Panc1 (cell line): ENCODE measurements around the gene TANC1. TPM values are rescaled to one million over a fixed set of nuclear protein-coding genes. Genes with fewer than 3 reads are reported as not detected.

Experiments used
- ATAC-seq: fragments of 200-7000 bp; cut with Tn5 transposase; 2 replicates; pipeline ENCODE4 v1.9.1; 2020; ENCODE audit warnings: mild to moderate bottlenecking, moderate library complexity
- BruUV-seq: library from RNA; stranded (reverse); fragments of 400-500 nt; replicated peaks from 2 replicates; lab custom pipeline; 2021; lab: Mats Ljungman, UMichigan
- CTCF ChIA-PET: fragments of 300-600 bp; sonication (Branson Sonifier 250); formaldehyde crosslinking; loops from one replicate; lab custom pipeline; 2022; ENCODE audit warnings: antibody characterized with exemption; lab: Charles Lee
- POLR2A ChIA-PET: fragments of 300-600 bp; sonication (Branson Sonifier 250); formaldehyde crosslinking; loops from one replicate; lab custom pipeline; 2022; ENCODE audit warnings: antibody characterized with exemption; lab: Charles Lee
- DNase-seq: peaks from one replicate; pipeline ENCODE4 v3.0.0-alpha.2; 2010; ENCODE audit warnings: low read depth, low spot score
- H3K27ac ChIP-seq: 2 replicates; pipeline ENCODE4 v1.5.1; 2011; ENCODE audit warnings: mild to moderate bottlenecking, low read length, inconsistent platforms
- H3K27me3 ChIP-seq: fragments of 200-500 bp; sonication (Bioruptor generic); 2 replicates; pipeline ENCODE4 v1.6.0; 2014; ENCODE audit warnings: low read length, inconsistent platforms; ENCODE audit not compliant: control insufficient read depth, insufficient read depth
- H3K36me3 ChIP-seq: fragments of 200-500 bp; sonication (Bioruptor generic); 2 replicates; pipeline ENCODE4 v1.5.1; 2014; ENCODE audit warnings: inconsistent platforms, mild to moderate bottlenecking, low read length, moderate library complexity; ENCODE audit not compliant: control insufficient read depth, insufficient read depth
- H3K4me1 ChIP-seq: 2 replicates; pipeline ENCODE4 v1.5.1; 2011; ENCODE audit warnings: inconsistent platforms, mild to moderate bottlenecking, low read length, moderate library complexity; ENCODE audit not compliant: control insufficient read depth, insufficient read depth
- H3K4me3 ChIP-seq, 2 experiments: 2 replicates each; pipeline ENCODE4 v1.5.1; 2011 to 2012; ENCODE audit warnings: low read depth in 2 of 2, low read length in 2 of 2, mild to moderate bottlenecking in 2 of 2, inconsistent platforms in 1 of 2, moderate library complexity in 1 of 2
- H3K9me3 ChIP-seq: fragments of 200-500 bp; sonication (Bioruptor generic); 2 replicates; pipeline ENCODE4 v1.5.1; 2014; ENCODE audit warnings: low read depth, mild to moderate bottlenecking, inconsistent platforms, low read length, moderate library complexity; ENCODE audit not compliant: control insufficient read depth, insufficient read depth
- CTCF ChIP-seq: fragments of 450-650 bp; IDR thresholded peaks from 2 replicates; pipeline ENCODE4 v1.5.1; 2017; ENCODE audit warnings: mild to moderate bottlenecking
- POLR2AphosphoS5 ChIP-seq: IDR thresholded peaks from 2 replicates; pipeline ENCODE4 v1.6.1; 2012; ENCODE audit warnings: mild to moderate bottlenecking, low read depth, low read length, moderate library complexity
- REST ChIP-seq, 2 experiments: IDR thresholded peaks; 2 replicates each; pipeline ENCODE4 v1.6.1; 2011 to 2012; ENCODE audit warnings: low read depth in 2 of 2, control low read depth in 1 of 2, low read length in 1 of 2, mild to moderate bottlenecking in 1 of 2, moderate library complexity in 1 of 2; ENCODE audit not compliant: insufficient read depth in 1 of 2
- SIN3A ChIP-seq: IDR thresholded peaks from 2 replicates; pipeline ENCODE4 v1.6.1; 2012; ENCODE audit warnings: low read depth, mild to moderate bottlenecking, low read length, moderate library complexity, borderline replicate concordance; ENCODE audit not compliant: insufficient read depth
- TCF7L2 ChIP-seq: IDR thresholded peaks from 2 replicates; pipeline ENCODE4 v1.6.1; 2011; ENCODE audit warnings: mild to moderate bottlenecking, low read depth, low read length, inconsistent platforms
- in situ Hi-C: cut with HindIII; loops from 2 replicates; pipeline ENCODE4 v1.10.0; 2016; ENCODE audit warnings: low sequenced_read_pairs, low pct_unique_long_range_greater_than_20kb
- intact Hi-C: fragments of 100-400 bp; cut with micrococcal nuclease; formaldehyde crosslinking; loops from one replicate; pipeline ENCODE4 v1.10.0; 2022; ENCODE audit not compliant: unreplicated experiment
- total RNA-seq: library from RNA; stranded (reverse); gene quantifications from one replicate; pipeline ENCODE4 v1.2.1, GENCODE V29; 2021; ENCODE audit not compliant: unreplicated experiment

The TANC1 gene
- total RNA-seq, 1 experiment from 2014 or later, result 44.3 TPM

- ChIA-PET POLR2A (interaction anchor here (0.6 kb wide), 1 partner anchor 23 kb away, joined by 5 read pairs; no protein-coding TSS in a partner anchor), CTCF (no interaction called here)
- no peaks in the 10 kb centered on the region for H3K4me1 ChIP-seq
- H3K27ac ChIP-seq, result no peak overlapping the region
- BruUV-seq, result no TSS peak
- TF ChIP-seq SIN3A (no peak), CTCF (no peak), TCF7L2 (no peak), POLR2AphosphoS5 (no peak), REST (IDR thresholded peaks at IDR 0.05; ENCODE audit: insufficient read depth in 1 of 2, low read depth in 2 of 2, low read length in 1 of 2) (no peak)
- H3K4me3 ChIP-seq, result no peak overlapping the region
- intact Hi-C loops, result no loop called here
- H3K36me3 ChIP-seq, result peaks cover 15% of the 10 kb centered on the region; the same call in 1 of the 2 replicates
- ATAC-seq, result no peak
- H3K27me3 ChIP-seq, result no peaks in the 10 kb centered on the region
- in situ Hi-C loops, result no loop called here
- no peaks in the 10 kb centered on the region for H3K9me3 ChIP-seq
- DNase-seq, result no peak
These were observed 185.0 kb downstream of the TANC1 start for GRCh38 chr2:159153463-159153862.

GRCh38 chr2:159153951-159154350 lies 185.5 kb downstream of the TANC1 start:
- ATAC-seq (no peak), DNase-seq (no peak)
- Histone ChIP-seq H3K27me3 (no peaks in the 10 kb centered on the region), H3K4me1 (no peaks in the 10 kb centered on the region), H3K36me3 (peaks cover 15% of the 10 kb centered on the region; the same call in 1 of the 2 replicates), H3K27ac (no peak overlapping the region), H3K4me3 (no peak overlapping the region), H3K9me3 (no peaks in the 10 kb centered on the region)
- TF ChIP-seq REST (IDR thresholded peaks at IDR 0.05; ENCODE audit: insufficient read depth in 1 of 2, low read depth in 2 of 2, low read length in 1 of 2) (no peak), SIN3A (no peak), POLR2AphosphoS5 (no peak), CTCF (no peak), TCF7L2 (no peak)
- no TSS peak for BruUV-seq
- intact Hi-C loops (no loop called here), in situ Hi-C loops (no loop called here)
- ChIA-PET CTCF (no interaction called here), POLR2A (no interaction called here)
